Mucosa of gallbladder (tissue), 1 donor: Measurements from ENCODE around the gene SULT1C3. TPM values are rescaled to one million over a fixed set of nuclear protein-coding genes. Genes with fewer than 3 reads are reported as not detected.
A peak's percentile ranks its signal among the peaks of the same experiment; 100 is the strongest.
"Not testable (repeated sequence)": the region's sequence is repeated elsewhere in the genome, so short reads cannot be mapped to it uniquely, and the experiment has no call there.

Source experiments
- DNase-seq: peaks from one replicate; pipeline ENCODE4 v3.0.0-alpha.2; 2020; ENCODE audit warnings: low spot score
- total RNA-seq: library from RNA; stranded (reverse); gene quantifications from one replicate; pipeline ENCODE4 v1.2.1, GENCODE V29; 2021
- donor health status: DM: no; HTN: no; CAD: no.

Gene SULT1C3
- total RNA-seq, 1 donor from 2014 or later = 0.23 TPM

DNA sequence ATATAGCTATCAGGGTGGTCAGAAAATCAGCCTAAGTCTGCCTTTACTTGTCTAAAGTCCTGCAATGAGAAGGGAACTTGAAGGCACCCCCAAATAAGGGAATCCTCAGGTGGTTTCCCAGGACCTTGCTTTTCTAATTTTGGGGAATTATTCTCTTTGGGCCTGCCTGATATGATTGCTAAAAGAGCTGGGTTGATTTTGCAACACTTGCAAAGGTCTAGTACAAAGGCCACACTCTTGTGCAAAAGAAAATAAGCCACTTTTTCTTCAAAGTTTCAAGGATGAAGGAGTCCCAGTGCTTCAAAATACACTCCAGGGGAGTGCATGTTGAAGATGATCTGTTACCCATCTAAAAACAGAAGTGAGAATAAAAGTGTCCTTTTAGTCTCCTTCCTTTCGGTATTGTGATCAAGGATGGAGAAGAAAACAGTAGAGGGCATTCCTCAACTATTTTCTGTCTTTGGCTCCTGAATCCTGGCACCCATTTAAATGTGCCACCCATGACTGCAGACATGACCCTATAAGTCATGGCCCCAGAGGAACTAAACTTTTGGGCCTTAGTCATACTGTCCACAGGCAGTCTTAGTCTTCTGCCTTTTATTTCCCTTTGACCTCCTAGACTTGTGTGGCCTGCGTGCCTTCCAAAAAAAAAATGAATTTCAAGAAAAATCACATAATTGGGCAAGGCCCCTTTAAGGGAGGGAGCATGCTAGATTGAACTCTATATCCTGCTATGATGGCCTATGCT is 5.1 kb downstream of the SULT1C3 start:
- DNase-seq = no peak

DNA sequence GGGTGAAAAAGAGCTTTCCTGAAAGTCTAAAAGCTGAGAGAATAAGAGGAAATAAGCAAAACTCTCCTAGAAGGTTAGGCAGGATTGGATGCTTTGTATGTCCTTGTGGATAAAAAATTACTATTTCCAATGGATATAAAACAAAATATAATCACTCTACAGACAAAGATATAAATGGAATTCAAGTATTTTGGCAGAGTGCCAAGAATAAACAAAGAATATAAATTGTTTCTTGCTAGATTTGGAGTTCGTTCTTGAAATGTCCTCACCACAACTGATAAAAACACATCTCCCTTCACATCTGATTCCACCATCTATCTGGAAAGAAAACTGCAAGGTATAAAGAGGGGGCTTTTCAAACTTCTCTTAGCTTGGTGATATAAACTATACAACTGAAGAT is 13.3 kb downstream of the SULT1C3 start:
- DNase-seq = no peak

DNA sequence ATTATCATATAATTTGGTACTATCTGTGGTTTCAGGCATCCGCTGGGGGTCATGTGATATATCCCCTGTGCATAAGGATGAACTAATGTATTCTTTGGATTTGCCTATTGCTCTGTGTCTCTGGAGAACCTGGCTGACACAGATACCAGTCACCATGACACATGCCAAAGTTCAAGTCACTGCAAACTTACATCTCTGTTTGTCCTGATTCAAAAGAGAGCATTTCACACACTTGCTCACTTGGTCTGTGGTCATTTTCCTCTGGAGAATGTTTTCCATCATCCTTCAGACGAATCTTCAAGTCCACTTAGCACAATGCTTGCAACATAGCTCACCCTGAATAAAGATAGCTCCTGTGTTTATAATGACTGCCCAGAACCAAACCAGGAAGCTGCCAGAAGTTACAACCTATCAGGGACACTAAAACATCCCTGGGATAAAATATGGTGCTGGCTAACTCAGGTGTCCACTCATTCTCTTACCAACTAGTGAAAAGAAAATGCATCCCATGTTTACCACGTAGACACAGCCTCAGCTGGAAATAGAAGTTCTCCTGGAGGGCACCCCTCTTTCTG is 18.1 kb downstream of the SULT1C3 start:
- no peak for DNase-seq

DNA sequence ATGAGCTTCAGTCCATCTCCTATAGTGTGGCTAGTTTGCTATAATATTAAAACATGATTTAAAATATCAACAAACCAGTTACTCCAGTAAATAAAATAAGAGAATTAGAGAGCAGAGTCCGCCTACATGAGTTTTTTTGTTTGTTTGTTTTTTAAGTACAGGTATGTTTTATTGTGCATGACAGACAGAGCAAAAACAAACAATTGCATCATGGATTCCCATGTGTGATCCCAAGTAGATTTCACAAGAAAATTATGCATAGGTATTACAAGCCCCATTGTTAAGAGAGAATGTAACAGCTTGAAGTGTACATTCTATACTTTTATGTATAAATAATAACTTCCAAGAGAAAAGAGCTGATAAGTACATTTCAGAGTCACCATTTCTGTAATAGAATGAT is 21.0 kb downstream of the SULT1C3 start:
- DNase-seq = no peak

DNA sequence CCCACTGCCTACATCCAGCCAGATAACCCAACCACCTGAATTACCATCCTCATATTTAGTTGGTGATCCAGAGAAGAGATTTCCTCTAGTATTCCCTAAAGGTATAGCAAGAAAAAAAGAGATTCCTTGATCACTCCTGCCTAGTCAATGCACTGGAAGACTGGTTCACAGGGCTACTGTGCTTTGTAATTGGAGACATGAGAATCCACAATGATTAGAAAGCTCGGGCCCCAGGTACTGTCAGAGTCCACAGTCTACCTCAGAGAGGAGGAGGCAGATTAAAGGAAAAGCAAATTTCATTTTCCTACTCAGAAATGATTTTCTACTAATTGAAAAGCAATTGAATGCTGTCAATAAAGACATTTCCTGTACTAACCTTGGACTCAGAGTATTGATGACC is 22.3 kb downstream of the SULT1C3 start:
- DNase-seq = no peak

DNA sequence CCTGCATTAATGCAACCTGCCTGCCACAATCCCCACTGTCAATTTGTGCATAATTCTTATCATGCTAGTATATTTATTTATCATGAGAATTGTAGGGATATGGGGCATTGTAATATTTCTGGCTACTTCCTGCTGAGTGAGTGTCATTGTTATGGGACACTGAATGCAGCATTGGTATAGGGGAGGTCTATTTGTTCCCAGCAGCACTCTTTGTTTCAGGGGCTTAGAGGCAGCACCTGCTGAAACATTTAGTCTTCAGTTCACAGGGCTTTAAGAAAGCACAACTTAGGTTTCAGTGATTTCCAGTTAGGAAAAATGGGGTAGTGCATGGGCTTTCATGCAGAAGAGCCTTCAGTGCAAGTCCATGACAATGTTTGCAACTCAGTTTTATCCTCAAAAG is 23.6 kb downstream of the SULT1C3 start:
- no peak for DNase-seq

DNA sequence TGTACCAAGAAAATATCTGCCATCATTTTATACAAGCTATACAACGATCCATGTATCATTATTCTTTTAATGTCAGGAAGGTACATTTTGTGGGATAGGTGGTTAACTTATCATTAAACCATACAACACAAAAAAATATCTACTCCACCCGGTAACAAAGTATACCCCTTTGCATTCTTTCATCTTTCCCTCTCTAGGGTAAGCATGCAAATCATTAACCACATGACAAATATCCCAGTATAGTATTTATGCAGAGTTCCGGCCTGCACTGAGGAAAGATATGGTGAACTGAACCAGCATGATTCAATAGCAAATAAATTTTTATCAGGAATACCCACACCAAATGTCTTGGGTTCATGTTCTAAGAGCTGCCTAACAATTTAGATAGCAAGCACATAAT is 26.4 kb downstream of the SULT1C3 start:
- no peak for DNase-seq

DNA sequence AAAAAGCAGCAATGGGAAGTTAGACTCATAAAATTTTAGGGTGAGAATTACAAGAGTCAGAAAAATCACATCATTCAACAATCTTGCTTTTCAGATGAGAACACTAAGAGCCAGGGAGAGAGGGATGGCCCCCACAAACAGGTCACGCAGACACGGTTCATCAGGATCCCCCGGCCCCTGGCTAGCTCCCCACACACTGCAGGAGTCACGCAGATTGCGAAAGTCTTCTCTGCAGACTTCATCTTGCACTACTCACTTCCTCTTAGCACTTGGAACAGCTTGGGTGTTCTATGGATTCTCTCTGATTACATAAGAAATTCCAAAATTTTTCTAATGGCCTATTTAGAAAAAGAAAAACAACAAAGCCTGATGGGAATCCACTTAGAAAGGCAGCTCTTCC is 27.3 kb downstream of the SULT1C3 start:
- DNase-seq = peak; percentile 27

DNA sequence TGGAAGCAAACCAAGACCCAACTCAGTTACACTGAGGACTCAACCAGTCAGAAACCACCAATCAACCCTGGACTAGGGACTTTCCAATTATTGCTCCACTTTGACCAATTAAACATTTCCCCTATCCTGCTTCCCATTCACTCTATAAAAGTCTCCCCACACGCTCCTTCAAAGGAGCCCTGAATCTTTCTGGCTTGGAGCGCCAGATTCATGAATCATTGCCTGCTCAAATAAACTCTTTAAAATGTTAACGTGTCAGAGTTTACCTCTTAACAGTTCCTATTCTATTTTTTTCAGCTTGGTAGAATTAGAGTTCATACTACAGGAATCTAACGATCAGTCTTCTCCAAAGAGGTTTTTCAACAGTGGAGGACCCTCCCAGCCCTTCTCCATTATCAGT is 28.2 kb downstream of the SULT1C3 start:
- DNase-seq = no peak

DNA sequence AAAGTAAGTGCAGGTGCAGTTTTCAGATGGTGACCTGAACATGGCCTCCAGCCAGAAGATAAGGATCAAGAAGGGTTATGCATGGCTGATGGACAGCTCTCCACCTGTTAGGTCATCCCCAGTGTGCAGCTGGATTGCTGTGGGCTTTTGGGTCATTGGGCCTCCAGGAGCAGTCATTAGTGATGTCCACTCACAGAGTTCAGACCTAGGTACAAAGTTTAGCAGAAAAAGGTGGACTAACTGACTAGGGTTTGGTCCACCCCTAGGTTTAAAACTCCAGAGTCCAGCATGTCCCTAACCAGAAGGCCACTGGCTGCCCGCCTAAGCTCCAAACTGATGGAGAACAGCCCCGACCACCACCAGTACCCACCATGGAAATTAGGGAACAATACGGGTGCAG is 30.6 kb downstream of the SULT1C3 start:
- DNase-seq = no peak

DNA sequence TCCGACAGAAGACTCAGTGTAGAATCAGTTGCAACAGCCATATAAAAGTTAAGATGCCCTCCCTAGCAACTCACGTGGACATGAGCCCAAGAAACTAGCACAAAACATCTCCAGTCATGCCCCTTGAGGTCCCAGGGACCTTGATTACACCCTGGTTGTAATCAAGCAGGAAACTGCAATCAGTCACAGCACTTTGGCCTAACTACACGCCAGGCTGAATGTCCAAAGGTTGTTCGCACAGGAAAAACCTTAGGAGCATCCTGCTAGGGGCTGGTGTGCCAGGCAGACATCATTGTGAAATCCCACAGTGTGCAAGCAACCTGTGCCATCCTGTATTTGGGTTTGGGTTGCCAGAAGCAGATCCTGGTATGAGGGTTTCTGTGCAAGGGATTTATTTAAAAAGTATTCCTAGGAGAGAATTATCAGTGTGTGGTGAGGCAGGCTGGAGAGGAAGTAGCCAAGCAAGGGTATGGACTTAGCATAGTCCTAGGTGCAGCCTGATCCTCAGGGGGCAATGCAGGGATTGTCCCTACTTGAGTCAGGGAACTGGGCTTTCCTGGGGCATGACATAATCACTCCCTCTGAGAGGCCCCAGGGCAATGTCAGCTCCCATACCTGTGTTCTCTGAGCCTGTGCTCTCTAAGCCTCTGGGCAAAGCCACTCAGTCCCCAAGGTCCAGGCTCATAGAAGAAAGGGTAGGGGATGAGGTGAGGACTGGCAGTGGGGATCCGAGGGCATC is 31.2 kb downstream of the SULT1C3 start:
- peak; percentile 36 for DNase-seq

DNA sequence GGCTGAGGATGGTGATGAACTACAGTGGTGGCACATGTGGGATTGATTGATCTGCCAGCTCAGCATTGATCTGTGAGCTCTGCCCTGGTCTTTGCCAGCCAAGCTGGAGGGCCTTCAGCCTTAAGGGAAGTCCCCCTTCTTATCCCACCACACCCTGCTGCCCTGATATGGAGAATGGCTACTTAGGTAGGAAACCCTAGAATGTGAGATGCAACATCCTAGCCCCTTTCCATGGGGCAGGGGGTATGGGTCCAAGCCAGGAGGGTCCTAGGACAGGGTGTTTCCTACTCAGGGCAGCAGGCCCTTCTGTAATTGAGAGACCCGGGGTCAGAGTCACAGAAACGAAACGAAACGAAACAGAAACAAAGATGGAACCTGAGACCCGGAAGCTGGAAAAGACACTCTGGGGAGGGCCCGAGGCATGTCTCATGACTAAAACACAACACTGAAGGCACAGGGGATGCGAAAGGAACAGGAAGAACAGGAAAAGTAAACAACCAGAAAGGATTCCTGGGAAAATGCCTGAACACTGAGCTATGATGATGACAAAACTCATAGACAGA is 32.0 kb downstream of the SULT1C3 start:
- DNase-seq = peak; percentile 62

DNA sequence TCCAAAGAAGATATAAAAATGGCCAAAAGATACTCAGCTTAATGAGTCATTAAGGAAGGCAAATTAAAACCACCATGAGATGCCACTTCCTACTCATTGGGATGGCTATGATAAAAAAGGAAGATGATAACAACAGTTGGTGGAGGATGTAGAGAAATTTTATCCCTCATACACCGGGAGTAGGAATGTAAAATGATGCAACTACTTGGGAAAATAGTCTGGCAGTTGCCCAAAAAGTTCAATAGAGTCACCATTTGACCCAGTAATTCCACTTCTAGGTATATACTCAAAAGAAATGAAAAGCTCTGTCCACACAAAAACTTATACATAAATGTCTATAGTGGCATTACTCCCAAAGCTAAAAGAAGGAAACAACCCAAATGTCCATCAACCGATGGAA is 38.9 kb downstream of the SULT1C3 start:
- no peak for DNase-seq

DNA sequence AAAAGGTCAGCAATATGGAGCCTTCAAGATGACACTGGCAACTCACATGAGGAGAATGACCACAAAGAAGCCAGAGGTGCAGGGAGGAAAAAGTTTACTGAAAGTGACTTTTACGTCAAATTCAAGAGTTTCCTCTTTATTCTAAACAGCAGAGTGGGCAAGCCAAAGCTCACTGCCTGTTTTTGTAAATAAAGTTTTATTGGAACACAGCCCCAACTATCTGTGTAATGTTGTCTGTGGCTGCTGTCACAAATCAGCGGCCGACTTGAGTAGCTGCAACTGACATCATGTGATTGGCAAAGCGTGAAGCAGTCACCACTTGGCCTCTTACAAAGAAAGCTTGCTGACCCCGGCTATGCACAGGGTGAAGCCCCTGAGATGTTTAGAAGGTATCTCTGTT is 39.7 kb downstream of the SULT1C3 start:
- DNase-seq = no peak

DNA sequence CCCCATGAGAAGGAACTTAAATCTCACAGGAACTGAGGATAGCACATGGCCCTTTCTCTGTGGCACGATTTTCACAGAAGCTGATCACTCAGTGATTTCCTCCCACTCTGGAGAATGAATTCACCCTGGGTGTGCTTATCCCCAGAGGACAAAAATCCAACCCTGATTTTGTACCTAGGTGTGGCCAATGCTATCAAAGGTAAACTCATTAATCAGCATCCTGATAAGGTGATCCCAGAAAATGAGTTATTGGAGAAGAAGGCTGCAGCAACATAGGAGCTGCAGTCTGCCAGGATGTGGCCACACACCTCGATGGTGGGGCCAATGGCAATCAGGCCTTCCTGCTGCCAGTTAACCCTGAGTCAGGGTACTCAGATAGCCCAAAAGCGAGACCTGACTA is 40.7 kb downstream of the SULT1C3 start:
- no peak for DNase-seq

DNA sequence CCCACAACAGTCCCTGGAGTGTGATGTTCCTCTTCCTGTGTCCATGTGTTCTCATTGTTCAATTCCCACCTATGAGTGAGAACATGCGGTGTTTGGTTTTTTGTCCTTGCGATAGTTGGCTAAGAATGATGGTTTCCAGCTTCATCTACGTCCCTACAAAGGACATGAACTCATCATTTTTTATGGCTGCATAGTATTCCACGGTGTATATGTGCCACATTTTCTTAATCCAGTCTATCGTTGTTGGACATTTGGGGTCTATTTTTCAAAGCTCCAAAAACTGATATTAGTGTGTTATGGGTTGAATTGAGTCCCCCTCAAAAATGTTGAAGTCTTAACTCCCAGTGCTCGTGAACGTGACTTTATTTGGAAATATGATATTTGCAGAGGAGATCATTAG is 44.8 kb downstream of the SULT1C3 start:
- not testable (repeated sequence) for DNase-seq

DNA sequence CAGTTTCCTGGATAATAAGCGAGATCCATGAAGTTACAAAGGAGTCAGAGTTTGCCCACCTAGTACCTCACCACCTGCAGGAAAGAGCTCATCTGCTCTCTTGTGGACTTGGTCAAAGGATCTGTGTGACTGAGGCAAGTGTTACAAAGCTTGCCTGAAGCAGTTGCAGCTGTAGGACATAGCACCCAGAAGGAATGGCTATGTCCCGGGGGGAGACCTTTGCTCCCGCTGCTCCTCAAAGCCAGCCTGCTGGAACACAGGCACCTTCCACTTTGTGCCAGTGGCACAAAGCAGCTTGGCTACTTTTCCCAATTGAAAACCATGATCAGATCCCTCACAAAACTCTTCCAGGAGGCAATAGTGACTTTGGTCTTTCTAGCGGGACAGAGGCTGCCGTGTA is 45.8 kb downstream of the SULT1C3 start:
- no peak for DNase-seq

DNA sequence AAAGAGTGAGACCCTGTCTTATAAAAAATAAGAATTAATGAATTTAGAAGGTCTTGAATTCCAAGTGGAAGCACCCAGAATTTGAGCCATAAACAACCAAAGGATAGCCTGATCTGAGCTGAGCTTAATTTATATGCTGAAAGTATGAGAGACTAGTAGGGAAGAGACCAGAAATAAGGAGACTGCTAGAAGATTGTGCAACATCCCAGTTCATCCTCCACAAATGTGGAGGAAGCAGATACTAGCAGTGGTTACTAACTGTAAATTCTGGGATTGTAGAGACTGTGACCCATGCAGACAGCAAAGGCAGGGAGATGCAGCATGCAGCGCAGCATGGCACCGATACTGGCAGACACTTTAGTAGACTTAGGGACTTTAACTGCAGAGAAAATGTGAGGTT is 47.4 kb downstream of the SULT1C3 start:
- no peak for DNase-seq

DNA sequence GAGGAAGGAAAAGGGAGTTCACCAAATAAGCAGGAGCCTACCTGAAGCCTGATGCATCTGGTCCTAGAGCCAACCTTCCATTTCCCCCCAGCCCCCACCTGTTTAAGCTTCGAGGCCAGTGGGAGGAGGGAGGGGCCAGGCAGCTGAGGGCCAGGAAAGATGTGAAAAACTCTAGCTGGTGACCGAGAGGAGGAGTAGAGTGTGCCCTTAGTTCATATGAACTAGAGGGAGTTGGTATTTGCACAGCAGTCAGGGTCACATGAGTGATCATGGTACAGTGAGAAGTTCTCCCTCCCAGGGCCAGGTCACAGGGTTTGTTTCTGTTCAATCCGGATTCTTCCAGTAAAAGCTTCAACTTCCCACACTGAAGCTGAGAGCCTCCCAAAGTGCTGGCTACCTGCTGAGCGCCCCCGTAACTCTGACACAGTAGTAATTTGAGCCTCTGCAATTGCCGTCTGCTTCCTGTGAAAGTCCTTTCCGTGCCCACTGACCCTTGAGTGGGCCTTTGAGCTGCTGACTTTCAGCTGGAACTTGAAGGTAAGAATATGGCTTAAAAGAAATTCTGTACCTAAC is 48.9 kb downstream of the SULT1C3 start, which contains the start of gene SULT1C2:
TSS of gene SULT1C2 (plus strand) at position 362 of the 573 bp plus-strand sequence. CDS start 4,773 bp downstream, outside the sequence.
- peak; percentile 84 for DNase-seq

DNA sequence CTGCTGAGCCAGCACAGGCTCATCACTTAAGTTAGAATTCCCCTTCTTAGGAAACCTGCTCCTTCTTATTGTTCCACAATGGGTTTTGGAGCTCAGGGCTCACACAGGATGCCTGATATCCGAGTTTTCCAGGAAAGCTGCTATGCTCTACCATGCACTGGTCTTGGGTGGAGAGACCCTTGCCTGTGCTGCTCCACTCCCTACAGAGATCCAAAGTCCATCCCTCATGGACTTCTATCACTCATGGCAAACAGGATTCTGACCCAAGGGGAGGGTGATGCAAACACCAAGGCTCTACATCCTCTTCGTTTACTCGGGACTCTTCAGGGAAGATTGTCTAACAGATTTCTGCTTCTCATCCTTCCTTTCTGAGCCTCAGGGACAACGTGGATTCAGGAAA is 54.1 kb downstream of the SULT1C3 start:
- DNase-seq = no peak

DNA sequence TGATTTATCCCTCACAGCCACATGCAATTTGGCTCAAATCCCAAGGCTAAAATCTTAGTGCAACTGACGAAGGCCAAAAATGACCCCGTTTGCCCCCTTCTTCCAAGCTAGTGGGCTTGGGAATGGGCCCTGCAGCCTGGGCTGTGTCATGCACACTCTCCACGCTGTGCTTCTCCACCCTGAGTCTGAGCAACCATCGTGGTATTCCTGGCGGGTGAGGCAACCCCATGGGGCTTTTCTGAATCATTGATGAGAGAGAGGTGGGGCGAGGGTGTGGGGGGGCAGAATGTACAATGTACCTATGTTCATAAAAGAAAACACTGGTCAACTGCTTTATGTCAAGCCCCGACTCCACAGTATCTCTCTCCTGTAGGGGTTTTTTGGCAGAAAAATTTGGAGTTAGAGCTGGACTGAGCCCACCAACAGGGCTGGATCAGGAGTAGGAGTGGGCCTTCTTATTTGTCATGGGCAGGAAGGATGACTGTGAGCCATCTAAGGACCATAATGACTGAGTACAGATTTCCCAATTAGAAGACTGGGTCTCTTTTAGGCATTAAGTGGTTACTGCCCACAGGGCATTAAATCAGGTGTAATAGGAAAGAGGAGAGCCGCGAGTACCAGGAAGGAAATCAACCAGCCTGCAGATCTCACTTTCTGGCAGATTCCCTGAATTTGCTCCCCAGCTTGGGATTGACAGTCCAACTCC is 57.8 kb downstream of the SULT1C3 start:
- DNase-seq = no peak

DNA sequence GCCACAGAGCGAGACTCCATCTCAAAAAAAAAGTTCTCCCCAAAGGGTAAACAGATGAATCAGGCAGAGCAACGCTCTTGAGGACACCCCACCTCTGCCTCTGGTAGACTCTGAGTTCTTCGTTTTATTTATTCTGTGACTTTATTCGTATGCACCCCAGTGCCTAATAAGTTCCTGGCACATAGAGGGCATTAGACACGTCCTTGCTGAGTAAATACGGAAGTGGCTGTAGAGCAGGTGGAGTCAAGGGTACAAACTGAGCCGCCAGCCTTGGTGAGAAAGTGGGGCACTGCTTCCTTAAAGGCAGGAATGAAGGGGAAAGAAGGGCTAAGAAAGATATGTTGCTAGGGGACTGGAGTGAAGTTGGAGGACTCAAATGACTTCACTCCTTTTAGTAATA is 61.8 kb downstream of the SULT1C3 start:
- no peak for DNase-seq
